IPS-15b (cell line): Measurements from ENCODE around the gene OR2T27.
"Not testable (repeated sequence)": the region's sequence is repeated elsewhere in the genome, so short reads cannot be mapped to it uniquely, and the experiment has no call there.

ENCODE experiments used
- H3K27me3 ChIP-seq: one replicate; pipeline ENCODE4 v1.6.1; 2013; ENCODE audit warnings: low read length; ENCODE audit not compliant: control insufficient read depth, insufficient read depth
- H3K36me3 ChIP-seq: one replicate; pipeline ENCODE4 v1.6.1; 2013; ENCODE audit warnings: low read length; ENCODE audit not compliant: control insufficient read depth, insufficient read depth
- H3K4me1 ChIP-seq: one replicate; pipeline ENCODE4 v1.6.1; 2013; ENCODE audit warnings: mild to moderate bottlenecking, low read length; ENCODE audit not compliant: control insufficient read depth, insufficient read depth
- H3K4me3 ChIP-seq: one replicate; pipeline ENCODE4 v1.5.1; 2013; ENCODE audit warnings: low read depth, low read length
- H3K9ac ChIP-seq: one replicate; pipeline ENCODE4 v1.6.1; 2013; ENCODE audit warnings: low read depth, mild to moderate bottlenecking, low read length
- H3K9me3 ChIP-seq: one replicate; pipeline ENCODE4 v1.6.1; 2013; ENCODE audit warnings: mild to moderate bottlenecking, low read length; ENCODE audit not compliant: control insufficient read depth, insufficient read depth

Gene OR2T27, protein sequence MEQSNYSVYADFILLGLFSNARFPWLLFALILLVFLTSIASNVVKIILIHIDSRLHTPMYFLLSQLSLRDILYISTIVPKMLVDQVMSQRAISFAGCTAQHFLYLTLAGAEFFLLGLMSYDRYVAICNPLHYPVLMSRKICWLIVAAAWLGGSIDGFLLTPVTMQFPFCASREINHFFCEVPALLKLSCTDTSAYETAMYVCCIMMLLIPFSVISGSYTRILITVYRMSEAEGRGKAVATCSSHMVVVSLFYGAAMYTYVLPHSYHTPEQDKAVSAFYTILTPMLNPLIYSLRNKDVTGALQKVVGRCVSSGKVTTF

GRCh38 chr1:248655354-248655753 is at the start of gene OR2T27:
Gene OR2T27, minus strand, starts transcription at chr1:248655528. Its CDS starts 4,644 bp downstream, at chr1:248650884.
- H3K9me3 ChIP-seq, H3K9ac ChIP-seq, H3K36me3 ChIP-seq, H3K4me1 ChIP-seq, H3K4me3 ChIP-seq, H3K27me3 ChIP-seq: not testable (repeated sequence)

DNA sequence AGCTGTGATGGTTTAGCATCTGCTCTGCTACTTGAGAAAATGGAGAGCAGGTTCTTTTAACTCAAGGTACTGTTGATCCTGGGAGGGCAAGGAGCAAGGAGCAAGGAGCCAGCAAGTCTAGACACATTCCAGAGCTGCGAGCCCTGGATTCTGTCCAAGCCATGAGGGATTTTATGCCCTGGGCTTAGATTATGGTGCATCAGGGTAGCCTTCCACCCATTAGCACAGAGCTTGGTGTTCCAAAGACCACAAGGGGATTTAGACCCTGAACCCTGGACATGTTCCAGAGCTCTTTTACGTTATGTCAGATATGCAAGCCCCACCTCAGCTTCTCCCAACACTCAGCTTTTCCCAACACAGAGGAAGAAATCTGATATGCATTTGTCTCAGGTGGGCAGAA is 49.3 kb upstream of the OR2T27 start:
- Histone ChIP-seq H3K4me1 (no peaks in the 10 kb centered on the region), H3K4me3 (no peak overlapping the region), H3K9me3 (peaks cover 20% of the 10 kb centered on the region), H3K9ac (no peak overlapping the region), H3K27me3 (no peaks in the 10 kb centered on the region), H3K36me3 (no peaks in the 10 kb centered on the region)

GRCh38 chr1:248703674-248704073 is 48.3 kb upstream of the OR2T27 start:
- no peak overlapping the region for H3K9ac ChIP-seq
- H3K9me3 ChIP-seq = peaks cover 14% of the 10 kb centered on the region
- H3K4me3 ChIP-seq = no peak overlapping the region
- H3K4me1 ChIP-seq = no peaks in the 10 kb centered on the region
- no peaks in the 10 kb centered on the region for H3K27me3 ChIP-seq
- H3K36me3 ChIP-seq = no peaks in the 10 kb centered on the region

- H3K4me3 ChIP-seq = no peak within 1 kb of the TSS
- H3K4me1 ChIP-seq = no peaks in the 10 kb centered on the region
- peaks cover 6% of the 10 kb centered on the region for H3K9me3 ChIP-seq
- H3K36me3 ChIP-seq = no peaks in the 10 kb centered on the region
- no peaks in the 10 kb centered on the region for H3K27me3 ChIP-seq
- no peak within 1 kb of the TSS for H3K9ac ChIP-seq
These were observed 47.4 kb upstream of the OR2T27 start, which contains the start of gene OR14I1 for GRCh38 chr1:248702714-248703113. Gene OR14I1, minus strand, starts transcription at chr1:248702766.

DNA sequence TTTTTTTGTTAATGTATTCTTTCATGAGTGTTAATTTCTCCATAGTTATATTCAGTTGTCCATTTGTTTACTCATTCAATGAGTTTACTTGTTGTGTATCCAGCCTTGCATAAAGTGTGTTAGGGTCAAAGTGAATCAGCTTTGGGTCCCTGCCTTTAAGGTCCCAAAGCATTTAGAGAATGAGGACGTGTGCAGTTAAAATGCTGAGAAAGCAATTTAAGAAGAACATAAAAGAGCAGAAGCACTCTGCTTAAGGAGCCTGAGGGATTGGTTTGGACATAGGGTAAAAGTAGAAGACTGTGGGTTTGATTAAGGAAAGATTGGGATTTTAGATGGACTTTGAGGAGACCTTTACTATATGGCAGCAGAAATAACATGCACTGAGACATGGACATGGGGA is 43.8 kb upstream of the OR2T27 start:
- peaks cover 11% of the 10 kb centered on the region for H3K9me3 ChIP-seq
- H3K4me1 ChIP-seq = no peaks in the 10 kb centered on the region
- H3K27me3 ChIP-seq = no peaks in the 10 kb centered on the region
- H3K9ac ChIP-seq = no peak overlapping the region
- H3K36me3 ChIP-seq = no peaks in the 10 kb centered on the region
- no peak overlapping the region for H3K4me3 ChIP-seq

DNA sequence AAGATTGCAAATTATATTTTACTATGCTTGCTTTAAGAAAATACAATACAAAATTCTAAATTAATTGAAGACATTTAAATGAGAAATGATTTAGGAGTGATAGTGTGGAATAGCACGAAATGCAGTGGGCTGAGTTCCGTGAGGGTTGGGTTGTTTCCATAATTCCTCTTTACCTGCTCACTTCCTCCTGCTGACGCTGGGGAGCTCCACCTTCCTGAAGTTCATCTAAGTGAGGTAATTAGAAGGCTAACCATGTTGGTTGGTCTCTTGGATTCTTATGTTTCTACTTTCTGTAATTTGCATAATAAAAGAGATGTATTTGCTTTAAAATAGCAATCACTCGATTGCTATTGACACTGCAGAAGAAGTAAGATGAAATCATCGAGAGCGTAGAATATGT is 42.6 kb upstream of the OR2T27 start:
- Histone ChIP-seq H3K36me3 (no peaks in the 10 kb centered on the region), H3K4me3 (no peak overlapping the region), H3K9me3 (peaks cover 10% of the 10 kb centered on the region), H3K9ac (no peak overlapping the region), H3K4me1 (no peaks in the 10 kb centered on the region), H3K27me3 (no peaks in the 10 kb centered on the region)

GRCh38 chr1:248696774-248697173 is 41.4 kb upstream of the OR2T27 start:
- no peak overlapping the region for H3K9ac ChIP-seq
- H3K9me3 ChIP-seq = peaks cover 11% of the 10 kb centered on the region
- no peaks in the 10 kb centered on the region for H3K4me1 ChIP-seq
- H3K4me3 ChIP-seq = no peak overlapping the region
- H3K36me3 ChIP-seq = no peaks in the 10 kb centered on the region
- H3K27me3 ChIP-seq = no peaks in the 10 kb centered on the region

- H3K36me3 ChIP-seq = no peaks in the 10 kb centered on the region
- H3K4me3 ChIP-seq = no peak overlapping the region
- H3K9ac ChIP-seq = no peak overlapping the region
- H3K27me3 ChIP-seq = no peaks in the 10 kb centered on the region
- H3K9me3 ChIP-seq = peaks cover 11% of the 10 kb centered on the region
- no peaks in the 10 kb centered on the region for H3K4me1 ChIP-seq
These were observed 40.9 kb upstream of the OR2T27 start for GRCh38 chr1:248696261-248696660.

- no peak overlapping the region for H3K9ac ChIP-seq
- no peaks in the 10 kb centered on the region for H3K36me3 ChIP-seq
- H3K4me3 ChIP-seq = no peak overlapping the region
- peaks cover 11% of the 10 kb centered on the region for H3K9me3 ChIP-seq
- H3K27me3 ChIP-seq = no peaks in the 10 kb centered on the region
- H3K4me1 ChIP-seq = no peaks in the 10 kb centered on the region
These were observed 40.3 kb upstream of the OR2T27 start for GRCh38 chr1:248695451-248696132.

DNA sequence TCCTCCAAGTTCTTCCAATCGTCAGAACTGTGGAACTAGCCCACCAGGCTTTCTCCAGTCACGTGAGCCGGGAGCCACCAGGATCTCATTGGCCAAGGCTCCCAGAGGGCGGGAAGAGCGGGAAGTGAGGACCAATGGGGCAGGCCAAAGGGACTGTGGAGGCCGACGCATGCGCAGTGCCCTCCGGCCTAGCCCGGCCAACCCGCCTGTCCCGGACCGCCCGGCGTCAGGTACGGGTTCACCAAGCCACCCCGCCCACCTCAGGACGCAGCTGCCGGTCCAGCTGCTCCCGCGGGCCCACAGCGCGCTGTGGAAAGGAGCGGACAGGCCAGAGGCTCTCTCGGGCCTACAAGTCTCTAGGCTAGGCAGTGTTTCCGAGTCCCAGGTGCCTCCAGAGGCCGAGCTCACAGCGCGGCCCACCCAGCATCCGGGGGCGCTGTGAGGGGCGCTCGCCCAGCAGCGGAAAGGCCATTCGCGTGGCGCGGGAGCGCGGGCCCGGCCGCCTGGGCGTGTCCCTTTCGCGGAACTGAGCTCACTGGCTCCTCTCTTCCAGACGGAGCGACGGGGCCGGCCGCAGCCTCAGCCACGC is 36.3 kb upstream of the OR2T27 start:
- H3K4me3 ChIP-seq = no peak overlapping the region

DNA sequence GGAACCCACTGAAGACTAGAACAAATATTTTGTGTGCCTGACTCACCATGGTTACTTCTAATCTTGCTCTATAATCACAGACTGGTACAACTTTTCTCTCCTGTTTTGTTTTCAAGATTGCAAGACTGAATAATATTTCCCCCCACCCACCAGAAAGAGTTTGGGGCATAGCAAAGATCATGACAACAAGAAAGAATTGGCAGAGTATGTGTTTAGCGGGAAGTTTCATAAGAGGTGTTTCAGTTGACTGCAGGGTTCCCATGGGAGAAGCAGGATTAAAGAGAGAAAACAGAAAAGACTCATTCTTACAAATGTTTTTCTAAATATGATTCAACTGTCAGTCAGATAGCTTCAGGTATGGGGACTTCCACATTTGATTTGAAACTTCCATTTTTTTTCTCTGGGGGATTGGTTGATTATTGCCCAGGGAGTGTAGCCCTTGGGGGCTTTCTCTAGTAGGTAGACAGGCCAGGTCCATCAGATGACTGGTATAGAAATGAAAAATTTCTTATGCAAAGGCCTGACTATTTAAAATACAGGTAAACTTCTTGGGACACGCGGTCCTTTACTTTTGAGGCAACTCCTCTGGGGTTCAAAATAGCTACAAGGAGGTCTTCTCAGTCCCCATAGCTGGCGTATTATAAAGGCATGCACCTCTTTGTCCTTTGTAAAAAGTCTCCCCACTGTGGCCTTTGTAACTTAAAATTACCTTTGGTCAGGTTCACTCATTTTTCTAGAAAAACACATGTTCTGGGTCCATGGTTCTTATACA is 33.4 kb upstream of the OR2T27 start:
- no peak overlapping the region for H3K4me3 ChIP-seq
- H3K9me3 ChIP-seq = peaks cover 10% of the 10 kb centered on the region
- H3K27me3 ChIP-seq = no peaks in the 10 kb centered on the region
- no peaks in the 10 kb centered on the region for H3K4me1 ChIP-seq
- H3K9ac ChIP-seq = no peak overlapping the region
- H3K36me3 ChIP-seq = no peaks in the 10 kb centered on the region

More for the DNA sequence above, 36.3 kb upstream of the OR2T27 start:
- Histone ChIP-seq H3K9me3 (peaks cover 18% of the 10 kb centered on the region), H3K4me1 (no peaks in the 10 kb centered on the region), H3K27me3 (no peaks in the 10 kb centered on the region), H3K36me3 (no peaks in the 10 kb centered on the region), H3K9ac (no peak overlapping the region)
